NCI-H510A (cell line): ENCODE data around the gene CSMD2.
"Not testable (repeated sequence)": the region's sequence is repeated elsewhere in the genome, so short reads cannot be mapped to it uniquely, and the experiment has no call there.

Experiments
- DNase-seq: peaks from one replicate; lab custom pipeline; 2025; lab: John Stamatoyannopoulos, UW

The CSMD2 gene

DNA sequence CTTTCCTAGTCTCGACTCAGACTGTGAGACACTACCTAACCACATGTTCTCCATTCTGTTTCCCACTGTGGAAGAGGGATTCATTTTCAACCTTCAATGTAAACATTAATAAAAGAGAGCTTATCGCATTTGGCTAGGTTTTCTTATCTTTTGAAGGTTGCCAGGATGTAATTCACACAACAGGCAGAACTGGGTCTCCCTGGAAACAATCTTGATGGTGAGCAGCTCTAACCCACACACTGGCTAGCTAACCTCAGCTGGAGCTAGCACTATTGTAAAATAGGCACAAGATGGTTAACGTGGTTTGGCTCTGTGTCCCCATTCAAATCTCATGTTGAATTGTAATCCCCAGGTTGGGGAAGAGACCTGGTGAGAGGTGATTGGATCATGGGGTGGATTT lies 617.5 kb downstream of the CSMD2 start:
- DNase-seq = no peak

GRCh38 chr1:33541966-33542365 lies 623.1 kb downstream of the CSMD2 start:
- DNase-seq = no peak

DNA sequence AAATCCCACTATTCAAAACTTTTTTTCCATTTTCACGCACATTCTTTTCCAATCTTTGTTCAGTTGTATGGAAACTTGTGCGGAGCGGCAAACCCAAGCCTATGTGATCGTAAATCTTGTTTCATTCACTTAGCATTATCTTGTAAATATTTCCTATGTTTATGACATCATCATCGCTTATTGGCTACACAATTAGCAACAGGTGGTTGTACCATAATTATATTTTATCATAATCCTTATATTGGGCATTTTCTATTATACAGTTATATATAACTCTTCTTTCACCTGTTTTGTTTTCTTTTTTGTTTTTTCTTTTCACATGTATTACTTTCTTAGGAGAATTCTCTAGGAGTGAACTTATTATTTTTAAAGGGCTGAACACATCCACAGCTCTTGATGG lies 627.1 kb downstream of the CSMD2 start:
- no peak for DNase-seq

DNA sequence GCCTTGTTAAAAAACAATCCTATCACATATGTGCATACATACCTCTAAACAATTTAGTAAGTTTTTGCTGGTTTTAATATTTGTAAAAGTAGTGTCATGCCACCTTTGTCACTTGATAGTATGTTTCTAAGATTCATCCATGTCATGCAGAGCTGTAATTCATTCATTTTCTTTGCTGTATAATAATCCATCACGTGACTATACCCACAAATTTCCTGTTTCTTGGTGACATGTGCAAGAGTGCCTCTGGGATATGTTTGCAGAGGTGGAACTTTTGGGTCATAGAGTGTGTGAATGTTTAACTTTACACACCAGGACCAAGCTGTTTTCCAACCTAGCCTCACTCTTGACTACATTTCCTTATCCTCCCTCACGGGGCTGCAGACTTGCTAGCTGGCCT lies 629.7 kb downstream of the CSMD2 start:
- no peak for DNase-seq

DNA sequence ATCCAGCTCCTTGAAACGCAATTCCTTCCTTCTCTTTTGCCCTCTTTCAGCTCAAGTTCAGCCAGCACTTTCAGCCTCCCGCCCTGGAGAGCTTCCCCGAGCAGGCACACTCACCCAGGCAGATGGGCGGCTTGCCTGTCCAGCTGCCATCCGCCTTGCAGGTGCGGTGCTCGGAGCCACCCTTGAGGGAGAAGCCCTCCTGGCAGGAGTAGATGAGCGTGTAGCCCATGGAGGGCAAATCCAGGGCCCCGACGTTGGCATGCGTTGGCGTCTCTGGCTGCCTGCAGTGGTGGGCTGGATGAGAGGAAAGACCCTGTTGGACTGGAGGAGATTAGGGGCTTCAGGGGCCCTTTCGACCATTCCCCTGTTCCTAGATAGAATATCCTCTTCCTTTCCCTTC lies 632.1 kb downstream of the CSMD2 start:
- DNase-seq = no peak

DNA sequence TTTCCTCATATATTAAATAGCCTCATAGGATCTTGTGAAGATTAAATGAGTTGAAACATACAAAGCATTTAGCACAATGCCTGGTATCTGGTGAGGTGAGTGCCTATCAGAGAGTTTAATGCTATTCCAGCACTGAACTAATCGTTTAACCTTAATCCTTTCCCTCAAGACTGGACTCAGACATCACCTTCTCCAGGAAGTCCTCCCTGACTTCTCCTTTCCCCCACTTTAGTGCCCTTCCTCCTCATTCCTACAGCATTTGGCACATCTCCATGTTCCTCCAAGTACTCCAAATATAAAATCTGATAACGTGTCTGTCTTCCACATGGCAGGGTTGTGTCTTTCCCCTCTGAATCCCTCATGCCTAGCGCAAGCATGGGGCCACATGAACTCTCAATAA lies 632.8 kb downstream of the CSMD2 start:
- DNase-seq = no peak

GRCh38 chr1:33529957-33530356 lies 635.1 kb downstream of the CSMD2 start:
- DNase-seq = no peak

DNA sequence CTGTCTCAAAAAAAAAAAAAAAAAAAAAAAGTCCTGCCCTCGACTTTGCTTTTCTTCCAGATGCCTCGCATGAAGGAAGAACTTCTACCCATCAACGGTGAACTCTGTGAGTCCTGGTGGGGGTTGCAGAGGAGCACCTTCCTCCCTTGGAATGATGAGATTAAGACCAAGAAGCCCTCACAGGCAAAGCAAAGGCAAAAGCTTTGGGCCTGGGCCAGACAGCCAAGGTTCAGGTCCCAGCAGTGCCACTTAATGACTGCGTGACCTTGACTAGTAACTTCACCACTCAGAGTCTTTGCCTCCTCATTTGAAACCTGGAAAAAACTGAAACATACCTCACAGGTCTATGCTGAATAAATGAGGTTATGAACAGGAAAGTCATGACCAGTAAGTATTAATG lies 637.1 kb downstream of the CSMD2 start:
- no peak for DNase-seq

DNA sequence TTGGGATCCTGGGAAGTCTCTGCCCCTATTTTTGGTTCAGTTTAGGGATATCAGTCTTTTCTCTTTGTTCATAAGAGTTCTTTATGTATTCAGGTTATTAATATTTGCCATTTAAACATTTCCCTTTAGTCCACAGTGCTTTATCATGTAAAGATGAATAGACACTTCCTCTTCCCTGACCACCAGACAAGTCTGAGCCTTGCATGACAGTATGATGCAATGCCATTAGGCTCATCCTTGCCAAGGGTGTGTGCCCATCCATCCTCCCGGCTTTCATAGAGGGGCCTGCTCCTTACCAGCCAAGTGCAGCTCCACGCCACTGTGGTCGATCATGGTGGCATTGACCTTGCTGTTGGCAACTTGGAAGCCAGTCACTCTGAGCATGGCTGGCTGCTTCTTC lies 640.4 kb downstream of the CSMD2 start:
- no peak for DNase-seq

GRCh38 chr1:33519240-33519884 lies 645.7 kb downstream of the CSMD2 start:
- no peak for DNase-seq

DNA sequence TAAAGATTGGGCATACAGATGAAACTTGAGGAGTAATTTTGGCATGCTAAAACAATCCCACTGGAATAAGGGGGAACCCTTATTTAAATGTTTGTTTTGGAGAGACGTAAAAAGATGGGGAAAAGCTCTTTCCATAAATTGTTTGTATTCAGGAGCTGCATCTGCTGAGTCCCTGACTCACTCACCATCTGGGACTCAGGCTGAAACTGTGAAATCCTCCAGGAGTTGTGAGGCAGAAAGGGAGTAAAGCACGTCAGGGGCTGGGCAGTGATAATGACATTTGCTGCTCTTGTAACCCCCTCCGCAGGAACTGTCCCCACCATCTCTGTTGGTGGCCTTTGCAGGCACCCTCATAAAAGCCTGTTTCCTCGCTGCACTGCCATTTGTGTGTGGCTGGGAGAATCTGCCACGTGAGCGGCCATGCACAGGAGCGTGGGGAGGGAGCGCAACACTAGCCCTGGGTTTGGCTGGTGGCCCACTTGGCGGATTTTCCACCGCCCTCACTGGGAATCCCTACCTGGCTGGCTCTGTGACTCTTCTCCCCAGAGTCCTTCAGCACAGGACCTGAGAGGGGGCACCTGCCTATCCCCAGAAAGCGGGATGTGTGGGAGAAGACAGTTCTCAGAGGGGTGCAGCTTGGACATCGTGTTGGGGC lies 647.3 kb downstream of the CSMD2 start:
- no peak for DNase-seq

- no peak for DNase-seq
Measured at GRCh38 chr1:33516891-33517567, 648.0 kb downstream of the CSMD2 start.

DNA sequence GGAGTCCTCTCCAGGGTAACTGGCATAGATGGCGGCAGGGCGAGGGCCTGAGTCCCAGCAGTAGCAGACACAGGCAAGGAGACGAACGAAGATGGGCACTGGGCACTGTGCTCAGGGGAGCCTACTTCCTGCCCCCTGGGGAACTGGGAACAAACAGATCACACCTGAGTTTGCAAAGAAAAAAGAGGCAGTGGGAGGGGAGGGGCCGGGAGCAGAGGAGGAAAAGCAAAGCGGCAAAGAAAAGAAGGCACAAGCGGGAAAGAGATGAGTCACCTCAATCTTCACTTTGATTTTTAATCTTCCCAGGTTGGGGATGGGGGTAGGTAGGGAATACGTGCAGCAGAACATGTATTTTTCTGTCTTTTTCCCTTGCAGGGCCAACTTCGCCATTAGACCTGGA lies 648.6 kb downstream of the CSMD2 start:
- no peak for DNase-seq

DNA sequence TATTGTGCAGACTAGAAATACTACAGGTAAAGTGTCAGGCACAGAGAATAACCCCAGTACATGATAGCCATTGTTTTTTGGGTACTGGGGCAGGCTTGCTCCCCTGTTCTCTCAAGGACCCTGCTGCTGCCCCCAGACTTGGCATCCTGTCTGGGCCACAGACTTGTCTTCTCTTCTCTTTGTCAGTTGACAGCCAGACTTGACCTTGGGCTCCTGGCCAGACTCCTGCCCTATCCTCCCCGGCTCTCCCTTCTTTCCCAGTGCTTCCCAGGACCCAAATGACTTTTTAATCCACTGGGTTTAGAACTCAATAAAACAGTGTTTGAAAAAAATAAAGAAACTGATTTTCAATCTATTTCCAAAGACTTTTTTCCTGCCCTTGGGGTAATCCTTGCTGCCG lies 649.4 kb downstream of the CSMD2 start:
- DNase-seq = no peak

GRCh38 chr1:33515112-33515511 lies 649.9 kb downstream of the CSMD2 start:
- no peak for DNase-seq

GRCh38 chr1:33512226-33513011 lies 652.6 kb downstream of the CSMD2 start:
- DNase-seq = no peak

- not testable (repeated sequence) for DNase-seq
Measured at GRCh38 chr1:33509276-33509675, 655.8 kb downstream of the CSMD2 start.

GRCh38 chr1:33508151-33508550 lies 656.9 kb downstream of the CSMD2 start:
- DNase-seq = no peak

GRCh38 chr1:33507661-33508060 lies 657.4 kb downstream of the CSMD2 start:
- no peak for DNase-seq

- DNase-seq = no peak
Measured at GRCh38 chr1:33503506-33503905, 661.5 kb downstream of the CSMD2 start.

- DNase-seq = no peak
Measured at GRCh38 chr1:33502726-33503125, 662.3 kb downstream of the CSMD2 start.

- DNase-seq = no peak
Measured at GRCh38 chr1:33501774-33502173, 663.3 kb downstream of the CSMD2 start.

GRCh38 chr1:33501309-33501708 lies 663.7 kb downstream of the CSMD2 start:
- DNase-seq = no peak
